Chondrocyte (in vitro differentiated cells): Measurements from ENCODE around the gene PROCA1. TPM values are rescaled to one million over a fixed set of nuclear protein-coding genes. Genes with fewer than 3 reads are reported as not detected.

Source experiments
- DNase-seq: peaks from one replicate; pipeline ENCODE4 v3.0.0; 2021; ENCODE audit warnings: mixed read lengths, low spot score
- H3K27ac Mint-ChIP-seq: one replicate; pipeline ENCODE4 v1.8.0; 2021; ENCODE audit warnings: mild to moderate bottlenecking, moderate library complexity, mixed read lengths; ENCODE audit not compliant: unreplicated experiment
- H3K27me3 Mint-ChIP-seq: 2 replicates; pipeline ENCODE4 v1.8.0; 2021; ENCODE audit warnings: low read depth, mixed read lengths
- H3K36me3 Mint-ChIP-seq: 2 replicates; pipeline ENCODE4 v1.8.0; 2021; ENCODE audit warnings: low read depth, mixed read lengths
- H3K4me1 Mint-ChIP-seq: 2 replicates; pipeline ENCODE4 v1.8.0; 2021; ENCODE audit warnings: low read depth, mild to moderate bottlenecking, mixed read lengths
- H3K4me3 Mint-ChIP-seq: one replicate; pipeline ENCODE4 v1.8.0; 2021; ENCODE audit warnings: mild to moderate bottlenecking, moderate library complexity, mixed read lengths; ENCODE audit not compliant: unreplicated experiment
- H3K9me3 Mint-ChIP-seq: 2 replicates; pipeline ENCODE4 v1.8.0; 2021; ENCODE audit warnings: low read depth, mixed read lengths
- total RNA-seq: library from RNA; stranded (reverse); gene quantifications from 3 replicates; pipeline ENCODE4 v1.2.1, GENCODE V29; 2021
- TF ChIP-seq, protein P1 (sequence below): fragments of 200-600 bp; sonication (generic); IDR thresholded peaks from 2 replicates; pipeline ENCODE4 v1.5.0; 2021; ENCODE audit warnings: antibody characterized with exemption, mild to moderate bottlenecking, moderate library complexity

The PROCA1 gene
- total RNA-seq, 1 donor from 2014 or later: 2.0 TPM

DNA sequence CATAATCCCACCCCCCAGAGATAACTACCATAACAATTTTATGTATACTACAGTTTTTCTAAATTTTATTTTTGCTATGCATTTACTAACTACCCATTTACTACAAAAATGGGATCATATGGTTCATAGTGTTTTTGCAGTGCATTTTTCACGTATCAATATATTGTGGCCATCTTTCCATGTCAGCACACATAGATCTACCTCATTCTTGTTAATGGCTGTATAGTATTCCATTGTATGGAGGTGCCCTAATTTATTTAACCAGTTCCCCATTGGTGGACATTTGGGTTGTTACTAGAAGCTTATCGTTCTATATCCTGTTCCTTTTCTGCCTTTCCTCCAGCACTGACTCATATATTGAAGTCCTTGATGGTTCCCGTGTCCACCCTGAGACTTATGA is 22.7 kb downstream of the PROCA1 start:
- Mint-ChIP-seq H3K27ac (no peak overlapping the region), H3K4me3 (no peak overlapping the region), H3K36me3 (peaks cover 53% of the 10 kb centered on the region), H3K9me3 (no peaks in the 10 kb centered on the region), H3K27me3 (no peaks in the 10 kb centered on the region), H3K4me1 (no peaks in the 10 kb centered on the region)
- DNase-seq: no peak
- TF ChIP-seq, protein P1, sequence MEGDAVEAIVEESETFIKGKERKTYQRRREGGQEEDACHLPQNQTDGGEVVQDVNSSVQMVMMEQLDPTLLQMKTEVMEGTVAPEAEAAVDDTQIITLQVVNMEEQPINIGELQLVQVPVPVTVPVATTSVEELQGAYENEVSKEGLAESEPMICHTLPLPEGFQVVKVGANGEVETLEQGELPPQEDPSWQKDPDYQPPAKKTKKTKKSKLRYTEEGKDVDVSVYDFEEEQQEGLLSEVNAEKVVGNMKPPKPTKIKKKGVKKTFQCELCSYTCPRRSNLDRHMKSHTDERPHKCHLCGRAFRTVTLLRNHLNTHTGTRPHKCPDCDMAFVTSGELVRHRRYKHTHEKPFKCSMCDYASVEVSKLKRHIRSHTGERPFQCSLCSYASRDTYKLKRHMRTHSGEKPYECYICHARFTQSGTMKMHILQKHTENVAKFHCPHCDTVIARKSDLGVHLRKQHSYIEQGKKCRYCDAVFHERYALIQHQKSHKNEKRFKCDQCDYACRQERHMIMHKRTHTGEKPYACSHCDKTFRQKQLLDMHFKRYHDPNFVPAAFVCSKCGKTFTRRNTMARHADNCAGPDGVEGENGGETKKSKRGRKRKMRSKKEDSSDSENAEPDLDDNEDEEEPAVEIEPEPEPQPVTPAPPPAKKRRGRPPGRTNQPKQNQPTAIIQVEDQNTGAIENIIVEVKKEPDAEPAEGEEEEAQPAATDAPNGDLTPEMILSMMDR: no peak

DNA sequence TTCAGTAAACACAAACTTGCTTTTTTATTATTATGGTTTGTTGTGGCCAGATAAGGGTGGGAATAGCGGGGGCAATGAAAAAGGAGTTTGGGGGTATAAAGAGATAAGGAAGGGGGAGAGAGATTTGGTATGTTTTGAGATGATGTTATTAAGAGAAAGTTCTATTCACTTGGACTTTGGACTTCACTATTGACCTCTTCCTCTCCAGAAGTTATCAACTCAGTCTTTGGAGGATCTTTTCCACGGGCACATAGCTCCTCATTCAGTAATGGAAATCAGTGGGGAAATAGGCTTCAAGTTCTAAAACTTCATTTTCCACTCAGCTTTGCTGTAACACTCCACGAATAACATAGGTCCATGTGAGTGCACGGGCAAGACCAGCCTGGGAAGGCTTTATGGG is 23.2 kb downstream of the PROCA1 start:
- H3K9me3 Mint-ChIP-seq: no peaks in the 10 kb centered on the region
- no peaks in the 10 kb centered on the region for H3K27me3 Mint-ChIP-seq
- TF ChIP-seq, protein P1: no peak
- DNase-seq: no peak
- H3K4me3 Mint-ChIP-seq: no peak overlapping the region
- H3K36me3 Mint-ChIP-seq: peaks cover 52% of the 10 kb centered on the region
- no peaks in the 10 kb centered on the region for H3K4me1 Mint-ChIP-seq
- no peak overlapping the region for H3K27ac Mint-ChIP-seq

DNA sequence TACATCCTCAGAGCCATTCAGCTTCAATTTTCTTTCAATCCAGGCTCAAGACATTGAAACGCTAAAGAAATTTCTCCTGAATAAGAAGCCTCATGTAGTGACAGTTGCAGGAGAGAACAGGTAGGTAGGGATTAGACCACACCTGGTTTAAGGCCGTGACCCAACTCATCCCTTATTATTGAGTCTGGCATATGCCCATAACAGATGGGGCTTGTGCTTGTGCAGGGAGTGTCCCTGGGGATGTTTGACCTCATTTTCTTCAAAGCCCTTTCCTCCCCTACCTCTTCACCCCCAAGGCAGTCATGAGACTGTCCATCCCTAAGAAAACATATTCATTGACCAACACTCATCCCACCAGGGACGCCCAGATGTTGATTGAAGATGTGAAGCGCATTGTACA is 25.4 kb downstream of the PROCA1 start:
- Mint-ChIP-seq H3K36me3 (peaks cover 62% of the 10 kb centered on the region), H3K4me1 (no peaks in the 10 kb centered on the region), H3K9me3 (no peaks in the 10 kb centered on the region), H3K4me3 (no peak overlapping the region), H3K27ac (no peak overlapping the region), H3K27me3 (no peaks in the 10 kb centered on the region)
- no peak for DNase-seq
- TF ChIP-seq, protein P1: no peak

DNA sequence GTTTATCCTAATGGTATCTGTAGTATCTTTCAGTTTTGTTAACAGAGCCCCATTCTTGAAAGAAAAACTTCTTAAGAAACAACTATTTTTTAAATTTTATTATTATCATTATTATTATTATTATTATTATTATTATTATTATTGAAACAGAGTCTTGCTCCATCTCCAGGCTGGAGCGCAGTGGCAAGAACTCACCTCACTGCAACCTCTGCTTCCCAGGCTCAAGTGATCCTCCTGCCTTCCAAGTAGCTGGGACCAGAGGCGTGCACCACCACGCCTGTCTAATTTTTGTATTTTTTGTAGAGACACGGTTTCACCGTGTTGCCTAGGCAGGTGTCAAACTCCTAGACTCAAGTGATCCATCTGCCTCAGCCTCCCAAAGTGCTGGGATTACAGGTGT is 26.3 kb downstream of the PROCA1 start:
- Mint-ChIP-seq H3K27ac (no peak overlapping the region), H3K27me3 (no peaks in the 10 kb centered on the region), H3K4me3 (no peak overlapping the region), H3K4me1 (no peaks in the 10 kb centered on the region), H3K36me3 (peaks cover 65% of the 10 kb centered on the region), H3K9me3 (no peaks in the 10 kb centered on the region)
- TF ChIP-seq, protein P1: no peak
- no peak for DNase-seq

DNA sequence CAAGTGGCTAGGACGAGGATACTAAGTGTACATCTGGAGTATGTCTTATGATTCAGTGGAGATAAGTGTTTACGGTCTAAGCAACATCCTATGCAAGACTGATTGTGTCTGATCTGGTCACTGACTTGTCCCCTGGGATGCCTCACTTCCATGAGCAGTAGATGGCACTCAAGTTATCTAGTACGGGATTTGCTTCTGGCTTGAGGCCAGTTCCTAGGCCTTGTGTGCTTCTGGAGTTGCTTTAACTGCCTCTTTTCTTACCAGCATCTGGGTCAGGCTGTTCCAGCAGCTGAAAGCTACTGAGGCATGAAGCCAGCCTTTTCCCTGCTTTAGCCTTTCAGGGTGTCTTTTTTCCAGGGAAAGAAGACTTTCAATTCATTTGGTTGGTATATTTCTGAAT is 26.7 kb downstream of the PROCA1 start:
- Mint-ChIP-seq H3K4me3 (no peak overlapping the region), H3K36me3 (peaks cover 63% of the 10 kb centered on the region), H3K9me3 (no peaks in the 10 kb centered on the region), H3K4me1 (no peaks in the 10 kb centered on the region), H3K27ac (no peak overlapping the region), H3K27me3 (no peaks in the 10 kb centered on the region)
- no peak for DNase-seq
- TF ChIP-seq, protein P1: peak; percentile 27
